Karpas-422 (cell line): ENCODE measurements around the gene PRKCH. TPM values are rescaled to one million over a fixed set of nuclear protein-coding genes. Genes with fewer than 3 reads are reported as not detected.

ENCODE experiments used
- DNase-seq: peaks from one replicate; pipeline ENCODE4 v3.0.0-alpha.2; 2015
- H2AFZ ChIP-seq: fragments of 200-600 bp; sonication (generic); 2 replicates; pipeline ENCODE4 v1.6.1; 2014; ENCODE audit warnings: antibody characterized with exemption, low read length, mixed read lengths
- H3K27ac ChIP-seq: fragments of 200-600 bp; sonication (generic); 2 replicates; pipeline ENCODE4 v1.5.1; 2014; ENCODE audit warnings: mild to moderate bottlenecking, low read length, moderate library complexity
- H3K27me3 ChIP-seq: fragments of 200-600 bp; sonication (generic); 2 replicates; pipeline ENCODE4 v1.6.1; 2014; ENCODE audit warnings: low read length, mixed read lengths
- H3K36me3 ChIP-seq: fragments of 200-600 bp; sonication (generic); 2 replicates; pipeline ENCODE4 v1.6.1; 2014; ENCODE audit warnings: low read length, mixed read lengths; ENCODE audit not compliant: insufficient read depth
- H3K4me1 ChIP-seq: fragments of 200-600 bp; sonication (generic); 2 replicates; pipeline ENCODE4 v1.6.1; 2014; ENCODE audit warnings: mild to moderate bottlenecking, low read length, mixed read lengths
- H3K4me2 ChIP-seq: fragments of 200-600 bp; sonication (generic); 2 replicates; pipeline ENCODE4 v1.6.1; 2014; ENCODE audit warnings: low read length, low read depth, mild to moderate bottlenecking; ENCODE audit not compliant: poor library complexity, severe bottlenecking
- H3K4me3 ChIP-seq: fragments of 200-600 bp; sonication (generic); 2 replicates; pipeline ENCODE4 v1.5.1; 2014; ENCODE audit warnings: mild to moderate bottlenecking, antibody characterized with exemption, low read length, mixed read lengths
- H3K79me2 ChIP-seq: fragments of 200-600 bp; sonication (generic); 2 replicates; pipeline ENCODE4 v1.6.1; 2014; ENCODE audit warnings: mild to moderate bottlenecking, low read length, mixed read lengths
- H3K9ac ChIP-seq: fragments of 200-600 bp; sonication (generic); 2 replicates; pipeline ENCODE4 v1.6.0; 2014; ENCODE audit warnings: low read length
- H3K9me2 ChIP-seq: fragments of 200-600 bp; sonication (generic), shearing (Covaris generic); replicated peaks from 2 replicates; pipeline ENCODE4 v1.6.0; 2014; ENCODE audit warnings: mild to moderate bottlenecking, low read length, moderate library complexity; ENCODE audit not compliant: insufficient read depth
- H3K9me3 ChIP-seq: fragments of 300-700, 200-600 bp; sonication (generic); 2 replicates; pipeline ENCODE4 v1.6.1; 2014; ENCODE audit warnings: low read length, mixed read lengths
- H4K20me1 ChIP-seq: fragments of 200-600 bp; sonication (generic); 2 replicates; pipeline ENCODE4 v1.6.1; 2014; ENCODE audit warnings: mild to moderate bottlenecking, antibody characterized with exemption, low read length, low read depth; ENCODE audit not compliant: insufficient read depth
- total RNA-seq: library from RNA; depleted of rRNA; stranded (reverse); fragments of >200 nt; shearing (Covaris generic); gene quantifications from 2 replicates; pipeline ENCODE4 v1.2.3, GENCODE V29; 2014; ENCODE audit warnings: low replicate concordance

Gene PRKCH
- total RNA-seq, 1 experiment from 2014 or later = 7.0 TPM

DNA sequence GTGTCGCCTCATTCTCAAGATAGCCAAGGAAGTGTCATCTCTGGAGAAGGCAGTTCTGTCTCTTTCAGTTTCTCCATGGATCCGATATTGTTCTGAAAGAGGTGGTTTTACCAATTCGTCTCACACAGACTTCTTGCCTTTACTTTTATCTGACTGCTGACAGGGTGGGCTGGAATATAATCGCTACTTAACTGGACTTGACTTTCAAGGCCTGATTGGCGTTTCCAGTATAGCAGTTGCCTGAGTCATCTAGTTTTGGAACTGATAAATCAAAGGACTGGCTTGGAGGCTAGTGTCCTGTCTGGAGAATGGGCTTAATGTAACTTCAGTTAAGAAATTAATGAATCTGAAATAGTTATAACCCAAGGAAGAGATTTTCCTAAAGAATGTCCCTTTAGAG is 21.6 kb downstream of the PRKCH start:
- Histone ChIP-seq H3K9ac (no peak overlapping the region), H4K20me1 (no peaks in the 10 kb centered on the region), H3K4me3 (no peak overlapping the region), H2AFZ (no peak overlapping the region), H3K27me3 (no peaks in the 10 kb centered on the region), H3K4me1 (peaks cover 16% of the 10 kb centered on the region), H3K9me3 (no peaks in the 10 kb centered on the region), H3K79me2 (no peaks in the 10 kb centered on the region), H3K9me2 (no peaks in the 10 kb centered on the region), H3K4me2 (no peak overlapping the region), H3K27ac (no peak overlapping the region), H3K36me3 (no peaks in the 10 kb centered on the region)
- DNase-seq = no peak

DNA sequence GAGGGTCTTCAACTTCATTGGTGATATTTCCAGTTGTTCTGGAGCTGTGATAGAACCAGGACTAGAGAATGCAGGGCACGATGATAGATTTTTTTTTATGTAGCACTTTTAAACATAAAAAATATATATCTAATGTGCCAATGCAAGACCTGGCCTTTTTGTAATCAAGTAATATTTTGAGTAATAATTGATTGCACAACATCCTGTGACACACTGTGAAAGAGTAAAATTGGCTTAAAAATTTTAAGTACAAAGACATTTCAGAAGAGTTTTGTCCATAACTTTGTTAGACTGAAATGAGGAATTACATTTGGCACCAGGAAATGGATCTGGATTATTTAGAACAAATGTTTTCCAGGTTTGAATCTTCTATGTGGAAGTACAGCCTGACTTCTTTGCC is 22.1 kb downstream of the PRKCH start:
- Histone ChIP-seq H4K20me1 (no peaks in the 10 kb centered on the region), H3K4me2 (no peak overlapping the region), H3K79me2 (no peaks in the 10 kb centered on the region), H3K27me3 (no peaks in the 10 kb centered on the region), H3K4me1 (peaks cover 20% of the 10 kb centered on the region), H2AFZ (no peak overlapping the region), H3K36me3 (no peaks in the 10 kb centered on the region), H3K4me3 (no peak overlapping the region), H3K27ac (no peak overlapping the region), H3K9me2 (no peaks in the 10 kb centered on the region), H3K9me3 (no peaks in the 10 kb centered on the region), H3K9ac (no peak overlapping the region)
- DNase-seq = no peak

DNA sequence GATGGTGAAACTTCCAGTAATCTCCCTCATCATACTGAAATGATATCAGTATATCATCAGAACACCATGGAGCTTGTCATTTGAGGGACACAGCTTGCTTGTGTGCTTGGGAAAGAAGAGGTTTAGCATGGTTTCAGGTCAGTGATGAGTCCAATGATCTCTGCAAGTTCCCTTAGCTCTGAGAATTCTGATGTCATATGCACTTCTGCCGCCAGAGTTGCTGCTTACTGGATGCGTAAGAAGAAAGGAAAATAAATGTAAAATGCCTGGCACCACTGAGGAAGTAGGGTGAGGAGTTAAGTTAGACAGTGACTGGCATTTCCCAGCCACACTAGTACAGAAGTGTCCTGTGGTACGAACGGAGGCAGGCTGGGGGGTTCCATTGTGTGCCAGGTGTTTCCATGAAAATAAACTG is 22.6 kb downstream of the PRKCH start:
- no peaks in the 10 kb centered on the region for H4K20me1 ChIP-seq
- DNase-seq = no peak
- H2AFZ ChIP-seq = no peak overlapping the region
- no peak overlapping the region for H3K9ac ChIP-seq
- H3K4me1 ChIP-seq = peaks cover 20% of the 10 kb centered on the region
- no peaks in the 10 kb centered on the region for H3K27me3 ChIP-seq
- no peaks in the 10 kb centered on the region for H3K9me2 ChIP-seq
- no peak overlapping the region for H3K4me3 ChIP-seq
- H3K9me3 ChIP-seq = no peaks in the 10 kb centered on the region
- H3K4me2 ChIP-seq = no peak overlapping the region
- no peaks in the 10 kb centered on the region for H3K36me3 ChIP-seq
- no peak overlapping the region for H3K27ac ChIP-seq
- H3K79me2 ChIP-seq = no peaks in the 10 kb centered on the region

DNA sequence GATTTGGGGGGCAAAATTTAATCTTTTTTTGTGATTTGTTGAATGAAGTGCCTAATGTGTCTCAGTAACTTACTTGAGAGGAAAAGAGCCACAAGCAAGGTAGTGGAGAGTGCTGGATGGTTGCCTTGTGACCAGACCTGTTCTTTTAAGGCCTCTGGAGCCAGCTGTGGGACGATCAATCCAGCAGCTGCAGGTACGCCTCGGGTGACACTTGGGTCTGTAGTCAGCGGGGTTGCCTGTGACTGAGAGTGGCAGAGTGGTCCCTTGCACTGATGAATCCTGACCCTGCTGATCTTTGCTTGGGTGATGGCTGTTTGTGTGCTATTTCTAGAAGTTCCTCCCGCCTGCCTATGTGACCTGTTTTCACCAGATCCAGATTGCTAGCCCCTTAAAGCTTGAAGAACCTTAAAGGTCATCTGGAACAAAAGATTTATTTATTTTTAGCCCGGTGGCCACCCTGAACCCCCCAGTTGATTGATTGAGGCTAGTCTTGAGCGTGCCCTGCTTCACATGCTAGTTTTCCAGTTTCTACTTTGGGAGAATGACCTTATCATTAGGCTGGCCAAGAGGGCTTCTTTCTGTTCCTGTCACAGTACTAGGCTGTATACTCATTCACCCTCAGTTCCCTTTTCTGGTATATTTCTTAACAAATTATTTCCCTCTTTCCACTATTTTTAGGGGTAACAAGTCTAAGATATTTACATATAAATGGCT is 23.2 kb downstream of the PRKCH start:
- Histone ChIP-seq H3K4me2 (peak overlapping the region; percentile 15), H3K9ac (no peak overlapping the region), H3K4me3 (no peak overlapping the region)

DNA sequence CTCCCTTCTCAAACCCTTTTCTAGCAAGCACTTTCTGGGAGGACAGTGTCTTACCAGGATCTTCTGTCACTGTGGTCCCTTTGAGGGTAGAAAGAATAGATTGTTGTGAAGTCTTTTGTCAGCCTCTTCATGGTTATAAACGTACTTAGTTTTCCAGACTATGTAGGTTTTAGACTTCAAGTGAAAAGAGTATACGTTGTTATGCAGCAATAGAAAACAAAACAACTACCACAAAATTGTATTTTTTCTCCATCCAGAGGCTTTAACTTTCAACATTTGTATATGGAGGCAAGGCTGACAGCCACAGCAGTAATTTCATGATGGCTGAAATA is 23.7 kb downstream of the PRKCH start:
- H3K36me3 ChIP-seq = no peaks in the 10 kb centered on the region
- H3K9me3 ChIP-seq = no peaks in the 10 kb centered on the region
- H3K4me1 ChIP-seq = peaks cover 24% of the 10 kb centered on the region
- H3K79me2 ChIP-seq = no peaks in the 10 kb centered on the region
- H3K9me2 ChIP-seq = no peaks in the 10 kb centered on the region
- DNase-seq = no peak
- H3K9ac ChIP-seq = no peak overlapping the region
- no peaks in the 10 kb centered on the region for H4K20me1 ChIP-seq
- peak overlapping the region; percentile 15 for H3K4me2 ChIP-seq
- no peak overlapping the region for H3K27ac ChIP-seq
- H3K27me3 ChIP-seq = 0 out of 2 replicates have a peak, but pooled peaks cover 3% of the 10 kb centered on the region
- H2AFZ ChIP-seq = no peak overlapping the region
- H3K4me3 ChIP-seq = no peak overlapping the region

More for the DNA sequence above, 23.2 kb downstream of the PRKCH start:
- Histone ChIP-seq H3K36me3 (no peaks in the 10 kb centered on the region), H3K9me3 (no peaks in the 10 kb centered on the region), H4K20me1 (no peaks in the 10 kb centered on the region), H3K4me1 (peaks cover 20% of the 10 kb centered on the region), H2AFZ (no peak overlapping the region), H3K79me2 (no peaks in the 10 kb centered on the region), H3K27ac (no peak overlapping the region), H3K27me3 (0 out of 2 replicates have a peak, but pooled peaks cover 3% of the 10 kb centered on the region), H3K9me2 (no peaks in the 10 kb centered on the region)
- peak; percentile 63 for DNase-seq

DNA sequence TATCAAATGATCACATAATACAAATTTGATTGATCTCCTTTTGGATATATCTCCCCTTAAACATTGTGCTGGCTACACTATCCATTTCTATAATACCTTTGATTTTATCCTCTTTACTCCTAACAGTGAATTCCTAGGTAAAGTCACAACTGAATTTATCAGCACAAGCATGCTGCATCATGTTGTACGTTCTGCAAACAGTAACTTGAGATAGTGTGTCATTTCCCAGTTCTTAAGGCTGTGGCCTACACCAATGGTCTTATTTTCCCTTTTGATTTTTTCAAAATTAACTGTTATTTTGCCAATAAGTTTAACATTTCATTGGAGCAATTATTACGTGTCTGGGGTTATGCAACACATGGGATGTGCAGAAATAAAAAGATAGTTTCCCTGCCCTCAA is 24.8 kb downstream of the PRKCH start:
- no peak overlapping the region for H2AFZ ChIP-seq
- no peak overlapping the region for H3K4me3 ChIP-seq
- peaks cover 35% of the 10 kb centered on the region for H3K4me1 ChIP-seq
- no peak overlapping the region for H3K4me2 ChIP-seq
- no peaks in the 10 kb centered on the region for H3K36me3 ChIP-seq
- no peak for DNase-seq
- no peaks in the 10 kb centered on the region for H3K9me3 ChIP-seq
- H3K27ac ChIP-seq = no peak overlapping the region
- H3K9ac ChIP-seq = no peak overlapping the region
- no peaks in the 10 kb centered on the region for H3K9me2 ChIP-seq
- no peaks in the 10 kb centered on the region for H4K20me1 ChIP-seq
- no peaks in the 10 kb centered on the region for H3K79me2 ChIP-seq
- 0 out of 2 replicates have a peak, but pooled peaks cover 3% of the 10 kb centered on the region for H3K27me3 ChIP-seq

DNA sequence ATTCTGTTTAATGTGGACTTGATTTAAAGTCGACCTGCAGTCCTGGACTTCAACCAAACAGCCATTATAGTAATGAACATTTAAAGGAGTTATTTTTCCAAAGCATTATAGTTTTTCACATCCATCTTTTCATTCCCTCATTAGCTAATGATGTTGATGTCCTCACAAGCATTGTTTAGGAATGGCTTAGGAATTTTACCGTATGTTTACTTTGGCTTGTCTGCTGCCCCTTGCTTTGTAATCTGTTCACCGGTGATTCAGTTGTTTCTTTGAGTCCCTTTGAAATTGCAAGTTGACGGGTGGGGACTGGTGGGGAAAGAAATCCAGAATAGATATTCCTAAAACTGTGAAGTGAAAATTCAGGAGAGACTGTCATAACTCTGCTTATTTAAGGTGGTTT is 25.4 kb downstream of the PRKCH start:
- H3K4me2 ChIP-seq = no peak overlapping the region
- H3K36me3 ChIP-seq = no peaks in the 10 kb centered on the region
- H3K27me3 ChIP-seq = 0 out of 2 replicates have a peak, but pooled peaks cover 3% of the 10 kb centered on the region
- no peak overlapping the region for H3K4me3 ChIP-seq
- no peaks in the 10 kb centered on the region for H4K20me1 ChIP-seq
- no peak for DNase-seq
- H3K79me2 ChIP-seq = no peaks in the 10 kb centered on the region
- peaks cover 41% of the 10 kb centered on the region for H3K4me1 ChIP-seq
- no peaks in the 10 kb centered on the region for H3K9me2 ChIP-seq
- H3K9me3 ChIP-seq = no peaks in the 10 kb centered on the region
- no peak overlapping the region for H3K9ac ChIP-seq
- no peak overlapping the region for H3K27ac ChIP-seq
- no peak overlapping the region for H2AFZ ChIP-seq

DNA sequence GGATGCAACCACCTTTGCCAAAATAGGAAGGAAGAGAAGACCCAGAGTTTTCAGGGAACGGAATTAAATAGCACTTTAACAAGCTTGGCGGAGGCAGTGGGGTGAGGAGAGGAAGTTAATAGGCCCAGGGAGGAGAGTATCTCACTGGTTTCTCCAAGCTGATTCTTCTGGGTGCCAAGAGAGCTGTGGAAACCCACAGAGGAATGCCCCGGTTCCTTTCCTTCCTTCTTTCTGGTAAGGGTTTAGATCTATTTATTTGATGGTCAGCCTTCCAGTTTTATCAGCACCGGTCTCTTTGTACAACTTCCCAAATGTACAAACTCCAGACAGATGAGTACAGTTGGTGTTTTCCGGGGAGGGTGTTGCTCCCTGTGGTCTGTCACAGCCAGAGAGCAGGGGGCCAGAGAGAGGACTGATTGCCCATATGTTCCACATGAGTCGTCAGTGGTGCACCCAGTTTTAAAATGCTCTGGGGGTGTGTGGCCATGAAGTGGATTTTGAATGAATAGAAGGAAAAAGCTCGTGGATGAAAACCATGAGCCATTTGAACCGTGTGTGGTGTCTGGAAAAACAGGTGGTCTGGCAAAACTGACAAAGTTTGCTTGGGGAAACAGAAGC is 26.6 kb downstream of the PRKCH start:
- no peak overlapping the region for H3K4me3 ChIP-seq
- no peaks in the 10 kb centered on the region for H3K9me2 ChIP-seq
- 0 out of 2 replicates have a peak, but pooled peaks cover 3% of the 10 kb centered on the region for H3K27me3 ChIP-seq
- DNase-seq = no peak
- no peaks in the 10 kb centered on the region for H3K36me3 ChIP-seq
- no peaks in the 10 kb centered on the region for H3K9me3 ChIP-seq
- H2AFZ ChIP-seq = no peak overlapping the region
- H4K20me1 ChIP-seq = no peaks in the 10 kb centered on the region
- no peak overlapping the region for H3K4me2 ChIP-seq
- no peak overlapping the region for H3K27ac ChIP-seq
- peaks cover 45% of the 10 kb centered on the region for H3K4me1 ChIP-seq
- H3K9ac ChIP-seq = no peak overlapping the region
- H3K79me2 ChIP-seq = no peaks in the 10 kb centered on the region
